Esophagus muscularis mucosa (tissue), 4 donors: ENCODE data around the gene DMTF1. TPM values are rescaled to one million over a fixed set of nuclear protein-coding genes. Genes with fewer than 3 reads are reported as not detected.
"Not testable (repeated sequence)": the region's sequence is repeated elsewhere in the genome, so short reads cannot be mapped to it uniquely, and the experiment has no call there.

ENCODE experiments used
- DNase-seq: peaks from one replicate; pipeline ENCODE4 v3.0.0-alpha.2; 2017; ENCODE audit errors: extremely low spot score
- H3K27ac ChIP-seq, 4 donors: fragments of 200-600 bp; sonication (generic); replicated peaks in 1 of 4; 1 replicate in 3 of 4; 2 replicates in 1 of 4; pipeline ENCODE4 v1.5.1; 2016 to 2019; ENCODE audit warnings: mild to moderate bottlenecking in 1 of 4
- H3K27me3 ChIP-seq, 4 donors: fragments of 200-600 bp; sonication (generic); one replicate each; pipeline versions ENCODE4 v1.5.1 to v1.6.0; 2016 to 2019
- H3K36me3 ChIP-seq, 4 donors: fragments of 200-600 bp; sonication (generic); one replicate each; pipeline ENCODE4 v1.5.1; 2016 to 2019
- H3K4me1 ChIP-seq, 4 donors: fragments of 200-600 bp; sonication (generic); one replicate each; pipeline ENCODE4 v1.5.1; 2016 to 2019
- H3K4me3 ChIP-seq, 4 donors: fragments of 200-600 bp; sonication (generic); 1 replicate in 2 of 4; 2 replicates in 2 of 4; pipeline ENCODE4 v1.5.1; 2016 to 2019; ENCODE audit warnings: mild to moderate bottlenecking in 4 of 4, moderate library complexity in 1 of 4
- H3K9me3 ChIP-seq, 4 donors: fragments of 200-600 bp; sonication (generic); 1 replicate in 3 of 4; 2 replicates in 1 of 4; pipeline ENCODE4 v1.5.1; 2016 to 2019
- EP300 ChIP-seq: sonication (generic); formaldehyde crosslinking; IDR thresholded peaks from one replicate; pipeline ENCODE4 v1.6.1; 2017; ENCODE audit warnings: antibody characterized with exemption
- POLR2A ChIP-seq: fragments of 450-650 bp; IDR thresholded peaks from one replicate; pipeline ENCODE4 v1.6.1; 2017; ENCODE audit warnings: antibody characterized with exemption, moderate library complexity, mild to moderate bottlenecking, low read depth
- POLR2AphosphoS5 ChIP-seq, 2 donors: sonication (generic); formaldehyde crosslinking; IDR thresholded peaks; one replicate each; pipeline ENCODE4 v1.6.1; 2017; ENCODE audit warnings: antibody characterized with exemption in 2 of 2
- WGBS: methylation state at CpG from one replicate; pipeline ENCODE4 v1.1.5; 2018; 5-methylcytosine and 5-hydroxymethylcytosine counted together
- intact Hi-C: fragments of 100-400 bp; cut with DNase I; formaldehyde crosslinking; loops from one replicate; pipeline ENCODE4 v1.15.1; 2023
- total RNA-seq, 4 donors: library from RNA; depleted of rRNA; stranded (reverse); fragments of >200 nt; gene quantifications; one replicate each; pipeline versions ENCODE4 v1.1.0 to v1.2.1, GENCODE V29; 2016
- TF ChIP-seq, protein P1 (sequence below), 3 experiments: fragments of 200-600 bp in 2 of 3; fragments of 450-650 bp in 1 of 3; sonication (generic) in 2 of 3; IDR thresholded peaks; one replicate each; pipeline ENCODE4 v1.5.1; 2017 to 2019; ENCODE audit warnings: antibody characterized with exemption in 3 of 3, mild to moderate bottlenecking in 2 of 3, moderate library complexity in 1 of 3

The DMTF1 gene
- total RNA-seq, 4 donors from 2014 or later = 31.4 to 60.6 (median 40.5) TPM

DNA sequence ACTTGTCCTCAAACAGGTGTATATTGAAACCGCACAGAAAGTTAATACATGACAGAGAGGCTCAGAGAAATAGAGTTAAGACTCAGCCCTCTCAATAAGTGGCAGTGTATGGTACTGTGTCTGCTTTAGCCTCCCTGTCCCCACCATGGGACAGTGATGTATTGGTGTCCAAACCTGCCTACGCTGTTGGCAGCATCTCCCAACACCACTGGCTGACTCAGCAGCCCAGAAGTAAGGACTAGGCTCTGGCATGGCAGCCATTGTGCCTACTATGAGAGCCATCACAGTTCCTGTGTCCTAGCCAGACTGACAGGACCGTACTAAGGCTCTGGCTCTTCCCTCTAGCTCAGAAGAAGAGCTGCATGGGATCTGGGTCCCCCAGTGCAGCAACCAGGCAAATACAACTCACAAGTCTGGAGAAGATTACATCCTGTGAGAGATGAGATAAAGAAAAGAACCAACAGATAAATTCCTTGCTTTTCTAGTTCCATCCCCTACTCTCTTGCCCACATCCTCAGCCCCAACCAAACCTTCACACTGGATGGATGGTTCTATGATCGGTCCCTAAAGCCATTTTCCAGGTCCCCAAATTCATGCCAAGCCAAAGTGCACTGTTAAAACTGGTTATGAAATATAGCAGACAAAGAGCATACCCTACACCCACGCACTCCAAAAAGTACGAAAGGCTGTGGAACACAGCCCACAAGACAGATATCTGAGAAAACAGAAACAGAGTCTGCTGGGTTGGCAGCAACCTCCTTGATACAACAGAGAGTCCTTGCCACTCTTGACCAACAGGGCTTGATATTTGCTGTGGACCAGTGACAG is 44.1 kb upstream of the DMTF1 start:
- H3K27me3 ChIP-seq = no peaks in the 10 kb centered on the region
- H3K4me3 ChIP-seq = no peak overlapping the region
- no peak for DNase-seq
- no peaks in the 10 kb centered on the region for H3K9me3 ChIP-seq
- no peaks in the 10 kb centered on the region for H3K4me1 ChIP-seq
- H3K27ac ChIP-seq = no peak overlapping the region
- TF ChIP-seq POLR2A = no peak
- TF ChIP-seq, protein P1, sequence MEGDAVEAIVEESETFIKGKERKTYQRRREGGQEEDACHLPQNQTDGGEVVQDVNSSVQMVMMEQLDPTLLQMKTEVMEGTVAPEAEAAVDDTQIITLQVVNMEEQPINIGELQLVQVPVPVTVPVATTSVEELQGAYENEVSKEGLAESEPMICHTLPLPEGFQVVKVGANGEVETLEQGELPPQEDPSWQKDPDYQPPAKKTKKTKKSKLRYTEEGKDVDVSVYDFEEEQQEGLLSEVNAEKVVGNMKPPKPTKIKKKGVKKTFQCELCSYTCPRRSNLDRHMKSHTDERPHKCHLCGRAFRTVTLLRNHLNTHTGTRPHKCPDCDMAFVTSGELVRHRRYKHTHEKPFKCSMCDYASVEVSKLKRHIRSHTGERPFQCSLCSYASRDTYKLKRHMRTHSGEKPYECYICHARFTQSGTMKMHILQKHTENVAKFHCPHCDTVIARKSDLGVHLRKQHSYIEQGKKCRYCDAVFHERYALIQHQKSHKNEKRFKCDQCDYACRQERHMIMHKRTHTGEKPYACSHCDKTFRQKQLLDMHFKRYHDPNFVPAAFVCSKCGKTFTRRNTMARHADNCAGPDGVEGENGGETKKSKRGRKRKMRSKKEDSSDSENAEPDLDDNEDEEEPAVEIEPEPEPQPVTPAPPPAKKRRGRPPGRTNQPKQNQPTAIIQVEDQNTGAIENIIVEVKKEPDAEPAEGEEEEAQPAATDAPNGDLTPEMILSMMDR (IDR thresholded peaks at IDR 0.05) = no peak
- no peak for TF ChIP-seq POLR2AphosphoS5 (IDR thresholded peaks at IDR 0.05)
- TF ChIP-seq EP300 = no peak
- 83% methylated on average over 5 of the region's 6 CpGs for WGBS
- H3K36me3 ChIP-seq = no peaks in the 10 kb centered on the region
- intact Hi-C loops = no loop called here

DNA sequence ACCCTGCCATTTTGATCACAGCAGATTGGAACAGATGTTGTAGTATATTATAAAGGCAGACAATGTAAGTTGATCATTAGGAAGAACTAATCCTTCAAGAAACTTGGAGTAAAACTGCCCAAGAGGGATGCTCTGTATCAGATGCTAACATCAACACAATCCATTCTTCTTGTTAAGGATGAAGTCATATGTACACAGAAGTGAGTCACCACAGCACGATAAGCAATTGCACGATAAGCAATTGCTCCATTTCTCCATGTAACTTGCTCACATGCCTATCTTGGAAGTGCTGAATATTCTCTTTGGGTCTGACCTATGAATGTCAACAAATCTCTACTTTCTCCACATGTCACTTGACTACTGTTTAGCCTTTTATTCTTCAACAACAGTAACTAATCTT is 41.5 kb upstream of the DMTF1 start:
- Histone ChIP-seq H3K27ac (no peak overlapping the region), H3K36me3 (no peaks in the 10 kb centered on the region), H3K9me3 (no peaks in the 10 kb centered on the region), H3K27me3 (no peaks in the 10 kb centered on the region), H3K4me1 (no peaks in the 10 kb centered on the region), H3K4me3 (no peak overlapping the region)
- no peak for DNase-seq
- WGBS = 75% methylated on average over 2 of the region's 2 CpGs
- TF ChIP-seq, protein P1 (IDR thresholded peaks at IDR 0.05) = no peak
- TF ChIP-seq POLR2AphosphoS5 (IDR thresholded peaks at IDR 0.05) = no peak
- no peak for TF ChIP-seq POLR2A
- TF ChIP-seq EP300 = no peak
- intact Hi-C loops = no loop called here

DNA sequence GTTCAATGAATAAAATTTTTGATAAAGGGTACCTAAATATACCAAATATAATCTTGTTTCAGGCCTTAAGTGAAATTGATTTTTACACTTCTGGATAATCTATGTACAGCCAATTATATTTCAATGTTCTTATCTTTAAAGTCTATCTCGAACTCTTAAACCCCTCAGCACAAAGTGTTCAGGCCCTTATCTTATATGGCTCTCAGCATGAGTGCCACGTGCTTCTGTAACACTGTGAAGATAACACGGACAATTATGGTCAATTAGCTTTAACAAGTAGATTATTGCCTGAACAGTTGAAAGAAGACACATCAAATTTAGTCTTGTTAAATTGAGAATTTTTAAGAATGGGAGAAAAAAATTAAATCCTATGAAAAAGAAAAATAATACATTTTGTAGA is 40.4 kb upstream of the DMTF1 start:
- intact Hi-C loops = no loop called here
- WGBS = 77% methylated on average over 3 of the region's 3 CpGs

DNA sequence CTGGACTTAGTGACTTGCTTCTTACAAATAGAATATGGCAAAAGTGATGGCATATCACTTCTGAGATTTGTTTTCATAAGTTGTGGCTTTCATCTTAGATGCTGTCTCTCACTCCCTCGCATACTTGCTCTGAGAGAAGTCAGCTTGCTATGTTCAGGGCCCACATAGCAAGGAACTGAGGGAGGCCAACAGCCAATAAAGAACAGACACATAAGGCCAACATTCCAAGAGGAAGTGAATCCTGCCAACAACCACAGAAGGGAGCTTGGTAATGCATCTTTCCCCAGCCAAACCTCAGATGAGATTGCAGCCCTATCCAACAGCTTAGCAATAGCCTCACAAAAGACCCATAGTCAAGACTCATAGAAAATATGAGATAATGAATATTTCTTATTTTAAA is 39.2 kb upstream of the DMTF1 start:
- Histone ChIP-seq H3K36me3 (no peaks in the 10 kb centered on the region), H3K4me1 (no peaks in the 10 kb centered on the region), H3K27me3 (no peaks in the 10 kb centered on the region), H3K9me3 (no peaks in the 10 kb centered on the region), H3K27ac (no peak overlapping the region), H3K4me3 (no peak overlapping the region)
- intact Hi-C loops = no loop called here
- no peak for TF ChIP-seq POLR2AphosphoS5 (IDR thresholded peaks at IDR 0.05)
- no peak for TF ChIP-seq EP300
- TF ChIP-seq, protein P1 (IDR thresholded peaks at IDR 0.05) = no peak
- TF ChIP-seq POLR2A = no peak
- no peak for DNase-seq
- 75% methylated on average over 1 of the region's 1 CpG for WGBS

More for the DNA sequence above, 40.4 kb upstream of the DMTF1 start:
- Histone ChIP-seq H3K4me1 (no peaks in the 10 kb centered on the region), H3K27ac (no peak overlapping the region), H3K4me3 (no peak overlapping the region), H3K27me3 (no peaks in the 10 kb centered on the region), H3K36me3 (no peaks in the 10 kb centered on the region), H3K9me3 (no peaks in the 10 kb centered on the region)
- DNase-seq = no peak
- TF ChIP-seq EP300 (no peak), POLR2AphosphoS5 (IDR thresholded peaks at IDR 0.05) (no peak), POLR2A (no peak)
- TF ChIP-seq, protein P1 (IDR thresholded peaks at IDR 0.05) = no peak

DNA sequence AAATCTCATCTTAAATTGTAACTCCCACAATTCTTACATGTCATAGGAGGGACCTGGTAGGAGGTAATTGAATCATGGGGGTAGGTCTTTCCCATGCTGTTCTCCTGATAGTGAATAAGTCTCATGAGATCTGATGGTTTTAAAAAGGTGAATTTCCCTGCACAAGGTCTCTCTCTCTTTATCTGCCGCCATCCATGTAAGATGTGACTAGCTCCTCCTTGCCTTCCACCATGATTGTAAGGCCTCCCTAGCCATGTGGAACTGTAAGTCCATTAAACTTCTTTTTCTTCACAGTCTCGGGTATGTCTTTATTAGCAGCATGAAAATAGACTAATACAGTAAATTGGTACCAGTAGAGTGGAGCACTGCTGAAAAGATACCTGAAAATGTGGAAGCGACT is 38.3 kb upstream of the DMTF1 start:
- DNase-seq, H3K4me3 ChIP-seq, H3K9me3 ChIP-seq, H3K27ac ChIP-seq, H3K27me3 ChIP-seq, H3K36me3 ChIP-seq, intact Hi-C loops, H3K4me1 ChIP-seq: not testable (repeated sequence)
- 84% methylated on average over 3 of the region's 3 CpGs for WGBS

DNA sequence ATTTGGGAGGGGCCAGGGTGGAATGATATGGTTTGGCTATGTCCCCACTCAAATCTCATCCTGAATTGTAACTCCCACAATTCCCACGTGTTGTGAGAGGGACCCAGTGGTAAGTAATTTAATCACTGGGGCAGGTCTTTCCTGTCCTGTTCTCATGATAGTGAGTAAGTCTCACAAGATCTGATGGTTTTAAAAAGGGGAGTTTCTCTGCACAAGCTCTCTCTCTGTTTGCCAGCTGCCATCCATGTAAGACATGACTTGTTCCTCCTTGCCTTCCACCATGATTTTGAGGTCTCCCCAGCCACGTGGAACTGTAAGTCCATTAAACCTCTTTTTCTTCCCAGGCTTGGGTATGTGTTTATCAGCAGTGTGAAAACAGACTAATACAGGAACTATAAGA is 36.5 kb upstream of the DMTF1 start:
- H3K27ac ChIP-seq, H3K9me3 ChIP-seq, H3K36me3 ChIP-seq, H3K4me3 ChIP-seq, intact Hi-C loops, DNase-seq, H3K4me1 ChIP-seq, H3K27me3 ChIP-seq: not testable (repeated sequence)
- 75% methylated on average over 2 of the region's 2 CpGs for WGBS
